Eye (tissue), 1 donor: ENCODE data around the gene MBOAT2.

Source experiments
- DNase-seq: peaks from one replicate; pipeline ENCODE4 v3.0.0-alpha.2; 2015

MBOAT2 gene

GRCh38 chr2:8805278-8806210 is 197.9 kb downstream of the MBOAT2 start:
- DNase-seq: peak; percentile 3

DNA sequence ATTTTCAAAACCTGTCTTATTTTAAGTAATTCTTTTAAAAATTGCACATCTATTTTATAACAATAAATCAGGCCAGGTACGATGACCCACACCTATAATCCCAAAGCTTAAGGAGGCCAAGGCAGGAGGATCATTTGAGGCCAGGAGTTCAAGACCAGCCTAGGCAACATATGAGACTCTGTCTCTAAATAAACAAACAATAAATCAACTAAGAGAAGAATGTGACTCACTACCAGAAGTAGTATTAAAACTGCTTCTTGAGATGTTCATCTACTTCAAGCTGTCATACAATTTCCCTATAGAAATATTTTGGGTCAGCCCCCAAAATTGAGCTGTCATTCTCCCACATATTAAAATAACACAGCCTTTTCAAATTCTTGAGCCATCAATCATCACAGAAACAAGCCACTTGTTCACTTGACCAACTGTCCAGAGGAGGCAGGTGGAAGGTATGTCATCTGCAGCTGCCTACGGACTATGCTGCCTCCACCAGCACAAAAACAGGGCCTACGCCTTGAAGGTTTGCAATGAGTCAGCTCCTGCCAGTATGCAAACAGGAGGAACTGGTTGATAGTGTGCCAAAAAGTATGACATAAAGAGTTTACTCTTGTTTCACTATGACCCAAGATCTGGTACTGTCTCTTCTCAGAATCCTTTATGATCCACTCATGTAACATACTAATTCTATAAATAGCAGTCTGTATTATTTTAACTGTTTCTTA is 199.7 kb downstream of the MBOAT2 start:
- DNase-seq: no peak

- DNase-seq: no peak
These were observed 200.7 kb downstream of the MBOAT2 start for GRCh38 chr2:8802741-8803140.
